A549 treated with AZD9567 at 1 μM for 4 hours (cell line): ENCODE measurements around the gene PHLDA1. TPM values are rescaled to one million over a fixed set of nuclear protein-coding genes. Genes with fewer than 3 reads are reported as not detected.

Source experiments
- total RNA-seq: library from RNA; stranded (reverse); fragments of 200-300 nt; extraction: Qiagen RNA extraction; gene quantifications from 5 replicates; pipeline ENCODE4 v1.2.3, GENCODE V29; 2022; ENCODE audit not compliant: insufficient read depth

The PHLDA1 gene
- 23.3 to 35.7 TPM (median 32.8 TPM) in 5 replicates for total RNA-seq

DNA sequence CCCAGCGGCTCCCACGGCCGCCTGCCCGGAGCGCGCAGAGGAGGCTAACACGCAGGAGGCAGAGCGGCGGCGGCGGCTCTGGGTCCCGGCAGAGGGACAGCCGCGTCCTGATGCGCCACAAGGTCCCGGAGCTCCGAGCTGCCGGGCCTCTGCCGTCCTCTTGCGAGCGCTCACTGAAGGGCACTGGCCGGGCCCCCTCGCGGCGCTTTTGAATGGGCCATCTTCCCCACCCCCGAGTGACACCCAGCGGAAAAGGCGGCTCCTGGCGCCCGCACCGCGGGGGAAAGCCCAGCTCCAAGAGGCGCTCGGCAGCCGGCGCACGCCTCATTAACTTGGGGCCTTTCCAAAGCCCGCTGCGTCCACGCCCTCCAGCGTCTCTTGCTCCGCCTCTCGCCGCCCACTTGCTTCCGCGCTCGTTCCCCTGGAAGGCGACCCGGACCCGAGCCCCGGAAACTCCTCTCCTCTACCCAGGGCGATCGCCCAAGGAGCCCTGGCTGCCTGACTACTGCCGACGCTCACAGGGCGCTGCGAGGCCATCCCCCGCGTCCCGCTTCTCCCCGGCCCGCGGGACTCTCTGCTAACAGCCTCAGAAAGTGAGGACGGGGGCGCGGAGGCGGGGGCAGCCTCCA is at the start of gene PHLDA1:
PHLDA1 (minus strand) TSS at position 363 of the 629 bp plus-strand sequence.

Other genes with a start within 250 kb of the PHLDA1 start
- 614 to 703 TPM (median 647 TPM) in 5 replicates for gene NAP1L1, start 52.9 kb upstream of the PHLDA1 start, total RNA-seq